ENCODE results near the gene MGAT4A. TPM values are rescaled to one million over a fixed set of nuclear protein-coding genes. Genes with fewer than 3 reads are reported as not detected.
A peak's percentile ranks its signal among the peaks of the same experiment; 100 is the strongest.

MGAT4A gene
- total and polyA plus RNA-seq, 2 of the 13 experiments (the other 11 are each of a cell fraction or from before 2014, with no cell fraction given) = 47.2 to 90.9 TPM

- TF ChIP-seq PLSCR1 (CRISPR knock-in tag; IDR thresholded peaks at IDR 0.05; ENCODE audit: borderline replicate concordance) (no peak), MTERF4 (CRISPR knock-in tag; IDR thresholded peaks at IDR 0.05) (0 out of 2 replicates have a peak, but pooled peaks have one; percentile 32), ZSCAN12 (CRISPR knock-in tag; IDR thresholded peaks at IDR 0.05) (no peak), HOXA3 (CRISPR knock-in tag; IDR thresholded peaks at IDR 0.05) (peak; percentile 89), KDM5B (CRISPR knock-in tag; IDR thresholded peaks at IDR 0.05; ENCODE audit: borderline replicate concordance) (peak; percentile 19; the same call in 1 of the 2 replicates), GRHL1 (CRISPR knock-in tag; conservative IDR thresholded peaks at IDR 0.05) (no peak), RBM22 (optimal IDR thresholded peaks at IDR 0.05; ENCODE audit: low read length) (peak; percentile 25), SAP130 (CRISPR knock-in tag; IDR thresholded peaks at IDR 0.05; ENCODE audit: low read depth) (peak; percentile 93), ZNF367 (CRISPR knock-in tag; IDR thresholded peaks at IDR 0.05; ENCODE audit: borderline replicate concordance) (no peak), FOXC1 (CRISPR knock-in tag; IDR thresholded peaks at IDR 0.05; ENCODE audit: borderline replicate concordance) (peak; percentile 74; the same call in 1 of the 2 replicates), ZNF12 (CRISPR knock-in tag; IDR thresholded peaks at IDR 0.05) (peak; percentile 67; the same call in 1 of the 2 replicates), ZNF44 (CRISPR knock-in tag; IDR thresholded peaks at IDR 0.05) (peak; percentile 58; the same call in 1 of the 2 replicates), ZNF777 (CRISPR knock-in tag; IDR thresholded peaks at IDR 0.05) (peak; percentile 19; the same call in 1 of the 2 replicates), GFI1 (CRISPR knock-in tag; IDR thresholded peaks at IDR 0.05; ENCODE audit: borderline replicate concordance) (peak; percentile 69; the same call in 1 of the 2 replicates), PHF8 (CRISPR knock-in tag; IDR thresholded peaks at IDR 0.05) (peak; percentile 75), LBX2 (CRISPR knock-in tag; IDR thresholded peaks at IDR 0.05; ENCODE audit: borderline replicate concordance) (no peak), TEAD2 (CRISPR knock-in tag; IDR thresholded peaks at IDR 0.05) (no peak), ZNF10 (CRISPR knock-in tag; IDR thresholded peaks at IDR 0.05; ENCODE audit: borderline replicate concordance, low read depth) (no peak), THAP9 (CRISPR knock-in tag; IDR thresholded peaks at IDR 0.05; ENCODE audit: borderline replicate concordance) (peak; percentile 84)
Observed at GRCh38 chr2:98702127-98702802, 28.7 kb downstream of the MGAT4A start (continued).
